CD4-positive, alpha-beta T cell treated with Interleukin-15 for 1 hour (primary cell): ENCODE measurements around the gene ACADVL.

Source experiments
- DNase-seq: peaks from one replicate; pipeline ENCODE4 v3.0.0-alpha.2; 2020

ACADVL gene

GRCh38 chr17:7217113-7217987 lies 2.4 kb upstream of the ACADVL start:
- peak; percentile 30 for DNase-seq

GRCh38 chr17:7218166-7218565 lies 1.6 kb upstream of the ACADVL start:
- no peak for DNase-seq

- DNase-seq, result no peak
Observed at GRCh38 chr17:7218758-7219157, 980 bp upstream of the ACADVL start.

GRCh38 chr17:7219229-7219811 lies 418 bp upstream of the ACADVL start:
- no peak for DNase-seq

- peak; percentile 71 for DNase-seq
Observed at GRCh38 chr17:7220593-7221277, 997 bp downstream of the ACADVL start.

- DNase-seq, result no peak
Observed at GRCh38 chr17:7221278-7222092, 1.7 kb downstream of the ACADVL start.

- no peak for DNase-seq
Observed at GRCh38 chr17:7222093-7222971, 2.6 kb downstream of the ACADVL start.

GRCh38 chr17:7222972-7223292 lies 3.2 kb downstream of the ACADVL start:
- no peak for DNase-seq

GRCh38 chr17:7223375-7223774 lies 3.6 kb downstream of the ACADVL start:
- DNase-seq, result no peak

GRCh38 chr17:7224110-7224509 lies 4.4 kb downstream of the ACADVL start:
- DNase-seq, result no peak

- DNase-seq, result no peak
Observed at GRCh38 chr17:7224661-7225111, 4.9 kb downstream of the ACADVL start.

- no peak for DNase-seq
Observed at GRCh38 chr17:7225711-7226331, 6.1 kb downstream of the ACADVL start.

- no peak for DNase-seq
Observed at GRCh38 chr17:7226721-7227710, 7.3 kb downstream of the ACADVL start.

GRCh38 chr17:7228920-7229319 lies 9.2 kb downstream of the ACADVL start:
- no peak for DNase-seq

GRCh38 chr17:7229504-7229903 lies 9.8 kb downstream of the ACADVL start:
- DNase-seq, result no peak

- DNase-seq, result no peak
Observed at GRCh38 chr17:7232114-7232513, 12.4 kb downstream of the ACADVL start.

GRCh38 chr17:7233701-7234082 lies 14.0 kb downstream of the ACADVL start:
- DNase-seq, result no peak

- peak; percentile 95 for DNase-seq
Observed at GRCh38 chr17:7234083-7234951, 14.6 kb downstream of the ACADVL start, which contains the start of gene DVL2. Gene DVL2 (minus strand): TSS chr17:7234517. CDS start chr17:7234262, 255 bp downstream.
